ENCODE measurements around the gene UBE2K. TPM values are rescaled to one million over a fixed set of nuclear protein-coding genes. Genes with fewer than 3 reads are reported as not detected.
"Not testable (repeated sequence)": the region's sequence is repeated elsewhere in the genome, so short reads cannot be mapped to it uniquely, and the experiment has no call there.

The UBE2K gene
- total RNA-seq, 1 experiment from 2014 or later, result 126 TPM

- H3K4me3 ChIP-seq (replicated peaks in 1 of 2; ENCODE audit: low read depth in 1 of 2, low read length in 2 of 2), result no peak overlapping the region
- H4K20me1 ChIP-seq (ENCODE audit: insufficient read depth), result no peaks in the 10 kb centered on the region
- intact Hi-C loops (cut with micrococcal nuclease), result no loop called here
- no peak overlapping the region for H3K9ac ChIP-seq (ENCODE audit: low read length)
- RAD21 ChIA-PET (ENCODE audit: low non-redundant PET in 1 of 2, low total read pairs in 2 of 2, uncharacterized antibody in 2 of 2, unreplicated experiment in 2 of 2), result no interaction called here
- H3K27me3 ChIP-seq (ENCODE audit: insufficient read depth, low read length), result no peaks in the 10 kb centered on the region
- ATAC-seq (no peak), DNase-seq (ENCODE audit: low read depth, low spot score) (no peak)
- no peaks in the 10 kb centered on the region for H3K4me1 ChIP-seq (ENCODE audit: control insufficient read depth in 1 of 2, insufficient read depth in 2 of 2, low read length in 2 of 2)
- no peaks in the 10 kb centered on the region for H3K79me2 ChIP-seq (ENCODE audit: insufficient read depth, low read length)
- no peaks in the 10 kb centered on the region for H3K9me2 ChIP-seq (ENCODE audit: insufficient read depth)
- POLR2A ChIA-PET, result no interaction called here
- TF ChIP-seq ATF3 (IDR thresholded peaks at IDR 0.05) (no peak), EGR1 (IDR thresholded peaks at IDR 0.05; ENCODE audit: low read depth) (no peak), POLR2AphosphoS5 (IDR thresholded peaks at IDR 0.05; ENCODE audit: low read depth, low read length) (no peak), RAD21 (IDR thresholded peaks at IDR 0.05; ENCODE audit: low read depth) (peak; percentile 28; the same call in 1 of the 2 replicates), SRF (IDR thresholded peaks at IDR 0.05; ENCODE audit: low read depth) (no peak)
- no peaks in the 10 kb centered on the region for H3K36me3 ChIP-seq (ENCODE audit: control insufficient read depth in 1 of 2, insufficient read depth in 2 of 2, low read length in 2 of 2)
- H3K9me3 ChIP-seq (ENCODE audit: control insufficient read depth in 1 of 2, insufficient read depth in 1 of 2, low read depth in 1 of 2, low read length in 2 of 2), result no peaks in the 10 kb centered on the region
- H3K4me2 ChIP-seq (ENCODE audit: low read length), result no peak overlapping the region
- no peak overlapping the region for H3K27ac ChIP-seq (ENCODE audit: low read depth, low read length)
- H2AFZ ChIP-seq (ENCODE audit: low read depth, low read length, poor library complexity, severe bottlenecking), result no peak overlapping the region
- no TSS peak for BruUV-seq (replicated peaks)
- CTCF ChIA-PET, result no interaction called here
Measured at GRCh38 chr4:39808231-39808749, 110.4 kb downstream of the UBE2K start.

GRCh38 chr4:39812500-39812899 is 114.6 kb downstream of the UBE2K start:
- no TSS peak for BruUV-seq (replicated peaks)
- no peaks in the 10 kb centered on the region for H4K20me1 ChIP-seq (ENCODE audit: insufficient read depth)
- intact Hi-C loops (cut with micrococcal nuclease), result no loop called here
- no peaks in the 10 kb centered on the region for H3K9me2 ChIP-seq (ENCODE audit: insufficient read depth)
- RAD21 ChIA-PET (ENCODE audit: low non-redundant PET in 1 of 2, low total read pairs in 2 of 2, uncharacterized antibody in 2 of 2, unreplicated experiment in 2 of 2), result no interaction called here
- no peak overlapping the region for H3K9ac ChIP-seq (ENCODE audit: low read length)
- H3K79me2 ChIP-seq (ENCODE audit: insufficient read depth, low read length), result no peaks in the 10 kb centered on the region
- CTCF ChIA-PET, result no interaction called here
- no peaks in the 10 kb centered on the region for H3K36me3 ChIP-seq (ENCODE audit: control insufficient read depth in 1 of 2, insufficient read depth in 2 of 2, low read length in 2 of 2)
- H3K4me1 ChIP-seq (ENCODE audit: control insufficient read depth in 1 of 2, insufficient read depth in 2 of 2, low read length in 2 of 2), result peaks cover 21 to 32% of the 10 kb centered on the region in 2 experiments
- DNase-seq (ENCODE audit: low read depth, low spot score), result no peak
- no peak overlapping the region for H3K27ac ChIP-seq (ENCODE audit: low read depth, low read length)
- peaks cover 0 to 3% of the 10 kb centered on the region in 2 experiments; a peak in 1 of 4 replicates for H3K9me3 ChIP-seq (ENCODE audit: control insufficient read depth in 1 of 2, insufficient read depth in 1 of 2, low read depth in 1 of 2, low read length in 2 of 2)
- H2AFZ ChIP-seq (ENCODE audit: low read depth, low read length, poor library complexity, severe bottlenecking), result no peak overlapping the region
- no peak overlapping the region for H3K4me2 ChIP-seq (ENCODE audit: low read length)
- TF ChIP-seq EGR1 (IDR thresholded peaks at IDR 0.05; ENCODE audit: low read depth) (0 out of 2 replicates have a peak, but pooled peaks have one; percentile 16), SP1 (IDR thresholded peaks at IDR 0.05; ENCODE audit: low read depth) (no peak), SRF (IDR thresholded peaks at IDR 0.05; ENCODE audit: low read depth) (no peak), CEBPB (IDR thresholded peaks at IDR 0.05; ENCODE audit: low read depth) (no peak), EZH2phosphoT487 (IDR thresholded peaks at IDR 0.05; ENCODE audit: borderline replicate concordance) (no peak)
- POLR2A ChIA-PET, result interaction anchor here (0.6 kb wide), 1 partner anchor 158 kb away, joined by 3 read pairs; no protein-coding TSS in a partner anchor
- no peaks in the 10 kb centered on the region for H3K27me3 ChIP-seq (ENCODE audit: insufficient read depth, low read length)
- no peak overlapping the region for H3K4me3 ChIP-seq (replicated peaks in 1 of 2; ENCODE audit: low read depth in 1 of 2, low read length in 2 of 2)
- ATAC-seq, result no peak

- H3K36me3 ChIP-seq (ENCODE audit: control insufficient read depth in 1 of 2, insufficient read depth in 2 of 2, low read length in 2 of 2); H3K27me3 ChIP-seq (ENCODE audit: insufficient read depth, low read length); H3K9me3 ChIP-seq (ENCODE audit: control insufficient read depth in 1 of 2, insufficient read depth in 1 of 2, low read depth in 1 of 2, low read length in 2 of 2); H3K9me2 ChIP-seq (ENCODE audit: insufficient read depth); H3K9ac ChIP-seq (ENCODE audit: low read length); CTCF ChIA-PET; ATAC-seq; RAD21 ChIA-PET (ENCODE audit: low non-redundant PET in 1 of 2, low total read pairs in 2 of 2, uncharacterized antibody in 2 of 2, unreplicated experiment in 2 of 2); H2AFZ ChIP-seq (ENCODE audit: low read depth, low read length, poor library complexity, severe bottlenecking); POLR2A ChIA-PET; DNase-seq (ENCODE audit: low read depth, low spot score); H3K4me2 ChIP-seq (ENCODE audit: low read length); H3K27ac ChIP-seq (ENCODE audit: low read depth, low read length); H4K20me1 ChIP-seq (ENCODE audit: insufficient read depth); BruUV-seq (replicated peaks); H3K4me3 ChIP-seq (replicated peaks in 1 of 2; ENCODE audit: low read depth in 1 of 2, low read length in 2 of 2); H3K79me2 ChIP-seq (ENCODE audit: insufficient read depth, low read length); intact Hi-C loops (cut with micrococcal nuclease): not testable (repeated sequence)
- peaks cover 21 to 32% of the 10 kb centered on the region in 2 experiments for H3K4me1 ChIP-seq (ENCODE audit: control insufficient read depth in 1 of 2, insufficient read depth in 2 of 2, low read length in 2 of 2)
Measured at GRCh38 chr4:39813033-39813432, 115.1 kb downstream of the UBE2K start.

- H3K9me3 ChIP-seq (ENCODE audit: control insufficient read depth in 1 of 2, insufficient read depth in 1 of 2, low read depth in 1 of 2, low read length in 2 of 2); RAD21 ChIA-PET (ENCODE audit: low non-redundant PET in 1 of 2, low total read pairs in 2 of 2, uncharacterized antibody in 2 of 2, unreplicated experiment in 2 of 2); H2AFZ ChIP-seq (ENCODE audit: low read depth, low read length, poor library complexity, severe bottlenecking); intact Hi-C loops (cut with micrococcal nuclease); ATAC-seq; H3K9ac ChIP-seq (ENCODE audit: low read length); CTCF ChIA-PET; H3K27me3 ChIP-seq (ENCODE audit: insufficient read depth, low read length); BruUV-seq (replicated peaks); DNase-seq (ENCODE audit: low read depth, low spot score); POLR2A ChIA-PET; H3K4me2 ChIP-seq (ENCODE audit: low read length); H3K79me2 ChIP-seq (ENCODE audit: insufficient read depth, low read length); H3K36me3 ChIP-seq (ENCODE audit: control insufficient read depth in 1 of 2, insufficient read depth in 2 of 2, low read length in 2 of 2); H4K20me1 ChIP-seq (ENCODE audit: insufficient read depth); H3K9me2 ChIP-seq (ENCODE audit: insufficient read depth): not testable (repeated sequence)
- peak overlapping the region in 1 of 2 experiments; percentile 52; a peak in 1 of 4 replicates for H3K4me3 ChIP-seq (replicated peaks in 1 of 2; ENCODE audit: low read depth in 1 of 2, low read length in 2 of 2)
- H3K27ac ChIP-seq (ENCODE audit: low read depth, low read length), result peak overlapping the region; percentile 79; the same call in 1 of the 2 replicates
- H3K4me1 ChIP-seq (ENCODE audit: control insufficient read depth in 1 of 2, insufficient read depth in 2 of 2, low read length in 2 of 2), result peaks cover 21 to 32% of the 10 kb centered on the region in 2 experiments
Measured at GRCh38 chr4:39813761-39814160, 115.8 kb downstream of the UBE2K start.
